NCI-H524 (cell line): ENCODE data around the gene AGR3.
A peak's percentile ranks its signal among the peaks of the same experiment; 100 is the strongest.

ENCODE experiments used
- DNase-seq, 2 experiments: peaks; one replicate each; lab custom pipeline; 2025; lab: John Stamatoyannopoulos, UW

AGR3 gene

GRCh38 chr7:16881844-16882243, at the start of gene AGR3:
AGR3 (minus strand) TSS chr7:16881983; CDS start chr7:16878618, 3,365 bp downstream.
- DNase-seq, result no peak

- DNase-seq, result no peak
These were observed 49.2 kb upstream of the AGR3 start for GRCh38 chr7:16930946-16931345.

GRCh38 chr7:16929146-16929762, 47.5 kb upstream of the AGR3 start:
- no peak for DNase-seq

- no peak for DNase-seq
These were observed 45.1 kb upstream of the AGR3 start for GRCh38 chr7:16926861-16927260.

- DNase-seq, result peak in 1 of 2 experiments; percentile 49
These were observed 44.5 kb upstream of the AGR3 start for GRCh38 chr7:16926283-16926682.

GRCh38 chr7:16925609-16926008, 43.8 kb upstream of the AGR3 start:
- DNase-seq, result no peak

- DNase-seq, result no peak
These were observed 41.2 kb upstream of the AGR3 start for GRCh38 chr7:16923019-16923418.

- DNase-seq, result peak; percentile 2 to 31
These were observed 40.0 kb upstream of the AGR3 start for GRCh38 chr7:16921644-16922257.

- DNase-seq, result no peak
These were observed 39.4 kb upstream of the AGR3 start for GRCh38 chr7:16921151-16921550.

- DNase-seq, result no peak
These were observed 37.7 kb upstream of the AGR3 start for GRCh38 chr7:16919440-16919839.

- peak; percentile 6 to 32 for DNase-seq
These were observed 36.6 kb upstream of the AGR3 start for GRCh38 chr7:16918288-16918895.

GRCh38 chr7:16916738-16917137, 35.0 kb upstream of the AGR3 start:
- DNase-seq, result no peak

GRCh38 chr7:16916105-16916639, 34.4 kb upstream of the AGR3 start:
- DNase-seq, result no peak

- no peak for DNase-seq
These were observed 33.6 kb upstream of the AGR3 start for GRCh38 chr7:16915405-16915804.

- DNase-seq, result no peak
These were observed 33.0 kb upstream of the AGR3 start for GRCh38 chr7:16914771-16915170.

GRCh38 chr7:16913643-16914042, 31.9 kb upstream of the AGR3 start:
- no peak for DNase-seq

GRCh38 chr7:16912540-16912939, 30.8 kb upstream of the AGR3 start:
- no peak for DNase-seq

- DNase-seq, result no peak
These were observed 26.8 kb upstream of the AGR3 start for GRCh38 chr7:16908561-16908960.

- no peak for DNase-seq
These were observed 23.7 kb upstream of the AGR3 start for GRCh38 chr7:16905300-16906044.

- DNase-seq, result no peak
These were observed 22.3 kb upstream of the AGR3 start for GRCh38 chr7:16904076-16904475.

- DNase-seq, result no peak
These were observed 18.5 kb upstream of the AGR3 start for GRCh38 chr7:16900209-16900768.
